ENCODE data around the gene CD300H. TPM values are rescaled to one million over a fixed set of nuclear protein-coding genes. Genes with fewer than 3 reads are reported as not detected.

The CD300H gene
- not detected for total RNA-seq

DNA sequence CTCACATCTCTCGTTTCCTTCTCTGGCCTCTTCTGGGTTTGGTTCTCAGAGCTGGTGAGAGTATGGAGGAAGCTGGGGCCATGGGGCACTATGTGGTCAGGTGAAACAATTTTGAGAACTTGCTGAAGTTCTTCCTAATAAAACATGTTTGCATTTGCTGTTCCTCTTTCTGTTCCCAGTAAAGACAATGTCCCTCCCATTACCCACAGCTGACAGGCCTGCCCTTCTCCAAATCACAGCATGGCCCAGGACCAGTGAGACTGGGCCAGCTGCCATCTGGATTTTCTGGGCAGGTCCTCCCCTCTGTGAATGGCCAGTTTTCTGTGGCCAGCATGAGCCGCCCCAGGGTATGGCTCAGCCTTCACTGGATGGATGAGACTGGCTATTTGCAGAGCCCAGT is at the start of gene CD300H:
TSS of gene CD300H (minus strand) at position 113 of the 400 bp plus-strand sequence.
- H3K27ac Mint-ChIP-seq: no peak within 1 kb of the TSS
- H3K27me3 Mint-ChIP-seq: peaks cover 29% of the 10 kb centered on the region
- H3K4me1 Mint-ChIP-seq: peaks cover 10% of the 10 kb centered on the region
- no peaks in the 10 kb centered on the region for H3K9me3 Mint-ChIP-seq
- ATAC-seq (replicated peaks): no peak
- no peak within 1 kb of the TSS for H3K4me3 Mint-ChIP-seq
- no peaks in the 10 kb centered on the region for H3K36me3 Mint-ChIP-seq (ENCODE audit: low read depth)

DNA sequence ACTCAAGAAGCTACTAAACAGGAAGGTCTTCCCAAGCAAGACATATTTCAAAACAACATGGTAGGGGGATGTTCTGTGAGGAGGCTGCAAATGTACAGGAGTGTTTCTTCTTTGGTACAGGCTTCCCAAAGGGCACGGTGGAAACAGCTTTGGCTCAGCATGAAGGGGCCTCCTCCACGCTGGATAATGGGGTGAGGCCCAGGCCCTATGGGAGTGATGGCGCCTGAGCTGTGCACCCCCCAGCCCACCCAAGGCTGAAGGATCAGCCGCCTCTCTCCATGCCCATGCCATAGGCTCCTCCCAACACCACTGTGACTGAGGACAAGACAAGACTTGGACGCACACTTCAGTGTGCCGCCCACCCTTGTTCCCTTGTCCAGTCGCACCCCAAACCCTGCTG is 49.4 kb upstream of the CD300H start:
- Mint-ChIP-seq H3K9me3 (no peaks in the 10 kb centered on the region), H3K27me3 (peaks cover 34% of the 10 kb centered on the region), H3K4me3 (no peak overlapping the region), H3K4me1 (no peaks in the 10 kb centered on the region), H3K27ac (no peak overlapping the region), H3K36me3 (ENCODE audit: low read depth) (no peaks in the 10 kb centered on the region)
- no peak for ATAC-seq (replicated peaks)

DNA sequence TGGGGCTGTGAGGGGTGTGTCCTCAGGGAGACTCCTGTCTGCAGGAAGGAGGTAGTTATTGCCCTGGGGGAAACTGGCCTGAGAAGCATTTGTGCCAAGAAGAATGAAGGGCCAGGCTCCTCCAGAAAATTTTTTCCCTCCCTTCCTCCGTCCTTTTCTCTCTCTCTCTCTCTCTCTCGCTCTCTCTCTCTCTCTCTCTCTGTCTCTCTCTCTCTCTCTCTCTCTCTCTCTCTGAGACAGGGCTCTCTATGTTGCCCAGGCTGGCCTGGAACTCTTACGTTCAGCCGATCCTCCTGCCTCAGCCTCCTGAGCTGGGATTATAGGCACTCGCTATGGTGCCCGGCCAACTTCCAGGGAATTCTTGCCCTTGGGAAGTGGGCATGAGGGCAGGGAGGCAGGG is 44.7 kb upstream of the CD300H start:
- peaks cover 30% of the 10 kb centered on the region for H3K27me3 Mint-ChIP-seq
- H3K27ac Mint-ChIP-seq: no peak overlapping the region
- ATAC-seq (replicated peaks): no peak
- no peak overlapping the region for H3K4me3 Mint-ChIP-seq
- no peaks in the 10 kb centered on the region for H3K4me1 Mint-ChIP-seq
- H3K36me3 Mint-ChIP-seq (ENCODE audit: low read depth): no peaks in the 10 kb centered on the region
- H3K9me3 Mint-ChIP-seq: no peaks in the 10 kb centered on the region

DNA sequence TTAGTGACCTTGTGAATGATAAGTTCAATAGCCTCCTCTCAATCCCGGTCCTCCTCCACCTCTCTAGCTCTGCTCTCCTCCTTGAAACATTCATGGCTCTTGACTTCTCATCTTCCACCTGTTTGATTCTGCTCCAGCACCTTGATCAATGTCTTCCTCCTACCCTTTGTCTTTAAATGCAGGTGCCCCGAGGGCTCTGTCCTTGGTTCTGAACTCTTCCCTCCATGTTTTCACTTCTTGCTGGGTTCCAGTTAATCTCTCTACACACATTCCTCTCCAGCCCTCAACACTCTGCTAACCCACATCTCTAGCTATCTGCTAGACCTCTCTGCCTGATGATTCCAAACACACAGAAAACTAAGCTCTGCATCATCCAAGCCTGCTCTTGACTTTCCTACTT is 42.8 kb upstream of the CD300H start:
- H3K36me3 Mint-ChIP-seq (ENCODE audit: low read depth): no peaks in the 10 kb centered on the region
- H3K27ac Mint-ChIP-seq: no peak overlapping the region
- H3K4me3 Mint-ChIP-seq: no peak overlapping the region
- H3K27me3 Mint-ChIP-seq: peaks cover 30% of the 10 kb centered on the region
- no peak for ATAC-seq (replicated peaks)
- no peaks in the 10 kb centered on the region for H3K4me1 Mint-ChIP-seq
- H3K9me3 Mint-ChIP-seq: no peaks in the 10 kb centered on the region

DNA sequence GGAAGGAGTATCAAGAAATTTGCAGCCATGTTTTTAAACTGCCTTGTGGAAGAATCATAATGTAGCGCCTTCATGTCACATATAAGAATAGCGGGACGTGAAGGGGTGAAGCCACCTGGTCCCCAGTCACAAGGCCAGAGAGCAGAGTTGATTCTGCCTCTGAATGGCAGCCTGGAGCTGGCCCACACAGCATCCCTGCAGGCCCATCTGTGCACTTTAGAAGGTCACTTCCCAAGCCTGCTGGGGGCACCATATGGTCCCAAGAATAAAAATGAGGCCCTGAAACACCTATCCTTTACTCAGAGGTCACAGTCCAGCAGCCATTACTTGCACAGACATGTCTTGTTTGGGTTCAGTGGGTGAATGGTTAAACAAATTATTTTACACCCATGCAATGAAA is 41.2 kb upstream of the CD300H start:
- Mint-ChIP-seq H3K9me3 (no peaks in the 10 kb centered on the region), H3K4me3 (no peak overlapping the region), H3K27ac (no peak overlapping the region), H3K4me1 (no peaks in the 10 kb centered on the region), H3K36me3 (ENCODE audit: low read depth) (no peaks in the 10 kb centered on the region), H3K27me3 (peaks cover 27% of the 10 kb centered on the region)
- ATAC-seq (replicated peaks): no peak

DNA sequence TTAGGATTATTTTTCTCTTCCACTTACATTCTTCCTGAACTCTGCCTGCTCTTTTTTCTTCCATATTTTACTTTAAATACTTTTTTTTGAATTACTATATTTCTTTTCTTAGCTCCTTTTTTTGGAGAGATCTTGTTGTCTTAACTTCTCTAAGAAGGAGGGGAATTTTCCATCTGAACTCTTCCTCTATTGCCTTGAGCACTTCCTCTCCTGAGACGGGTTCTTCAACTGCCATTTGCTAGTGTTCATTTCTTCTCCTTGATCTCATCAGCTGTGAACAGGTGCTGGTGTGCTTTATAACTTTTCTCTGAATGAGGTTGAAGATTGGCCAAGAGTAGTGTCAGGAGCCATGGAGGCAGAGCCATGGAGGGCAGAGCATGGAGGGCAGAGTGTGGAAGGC is 39.9 kb upstream of the CD300H start:
- peaks cover 34% of the 10 kb centered on the region for H3K27me3 Mint-ChIP-seq
- H3K27ac Mint-ChIP-seq: no peak overlapping the region
- H3K4me1 Mint-ChIP-seq: no peaks in the 10 kb centered on the region
- no peak for ATAC-seq (replicated peaks)
- no peaks in the 10 kb centered on the region for H3K36me3 Mint-ChIP-seq (ENCODE audit: low read depth)
- H3K9me3 Mint-ChIP-seq: no peaks in the 10 kb centered on the region
- H3K4me3 Mint-ChIP-seq: no peak overlapping the region

DNA sequence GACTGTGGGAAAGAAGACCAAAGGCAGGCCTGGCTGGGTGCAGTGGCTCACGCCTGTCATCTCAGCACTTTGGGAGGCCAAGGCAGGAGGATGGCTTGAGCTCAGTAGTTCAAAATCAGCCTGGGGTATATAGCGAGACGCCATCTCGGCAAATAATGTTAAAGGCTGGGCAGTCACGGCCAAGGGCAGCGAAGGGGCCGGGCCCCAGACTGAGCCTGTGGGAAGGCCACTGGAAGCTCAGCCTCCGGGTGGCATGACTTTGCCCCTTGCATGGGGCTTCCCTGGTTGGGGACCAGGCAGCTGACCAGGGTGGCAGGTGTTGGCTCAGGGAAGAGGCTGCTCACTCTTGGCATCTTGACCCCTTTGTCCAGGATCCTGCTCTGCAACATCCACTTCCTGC is 38.7 kb upstream of the CD300H start:
- H3K9me3 Mint-ChIP-seq: no peaks in the 10 kb centered on the region
- H3K4me3 Mint-ChIP-seq: no peak overlapping the region
- no peaks in the 10 kb centered on the region for H3K36me3 Mint-ChIP-seq (ENCODE audit: low read depth)
- no peaks in the 10 kb centered on the region for H3K4me1 Mint-ChIP-seq
- no peak for ATAC-seq (replicated peaks)
- no peak overlapping the region for H3K27ac Mint-ChIP-seq
- peaks cover 40% of the 10 kb centered on the region for H3K27me3 Mint-ChIP-seq

DNA sequence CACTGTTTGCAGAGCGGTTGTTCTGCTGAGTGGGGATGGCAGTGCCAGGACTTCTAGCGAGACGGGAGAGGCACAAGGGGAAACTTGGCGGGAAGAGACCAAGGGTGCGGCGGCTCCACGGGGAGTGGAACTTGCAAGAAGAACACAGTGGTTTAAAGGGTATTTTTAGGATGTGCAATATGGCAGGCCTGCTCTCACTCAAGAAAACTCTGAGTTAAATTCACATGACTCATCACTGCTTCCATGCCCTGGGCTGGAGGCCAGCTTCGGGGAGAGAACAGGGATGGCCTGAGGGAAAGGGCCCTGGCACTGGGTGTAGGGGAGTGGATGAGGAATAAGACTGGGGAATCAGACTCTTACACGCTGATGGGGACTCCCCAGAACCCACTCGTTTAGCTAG is 38.1 kb upstream of the CD300H start:
- H3K36me3 Mint-ChIP-seq (ENCODE audit: low read depth): no peaks in the 10 kb centered on the region
- H3K27me3 Mint-ChIP-seq: peaks cover 44% of the 10 kb centered on the region
- H3K27ac Mint-ChIP-seq: no peak overlapping the region
- no peaks in the 10 kb centered on the region for H3K4me1 Mint-ChIP-seq
- H3K4me3 Mint-ChIP-seq: no peak overlapping the region
- ATAC-seq (replicated peaks): no peak
- no peaks in the 10 kb centered on the region for H3K9me3 Mint-ChIP-seq

DNA sequence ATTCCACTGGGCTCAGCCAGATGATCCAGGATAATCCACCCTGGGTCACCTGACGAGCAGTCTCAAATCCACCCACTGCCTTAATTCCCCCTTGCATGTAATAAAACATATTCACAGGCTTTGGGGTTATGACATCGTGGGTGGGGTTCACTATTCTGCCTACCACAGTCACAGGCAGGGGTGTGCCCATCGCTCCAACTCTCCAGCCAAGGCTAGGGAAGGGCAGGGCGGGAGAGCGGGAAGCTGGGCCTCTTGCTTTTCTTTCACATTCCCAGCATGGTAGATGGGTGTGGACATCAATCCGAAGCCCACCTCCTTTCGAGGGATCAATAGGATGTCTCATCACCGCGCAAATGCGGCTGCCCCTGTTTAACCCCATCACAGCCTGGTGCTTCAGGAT is 37.5 kb upstream of the CD300H start:
- no peak overlapping the region for H3K4me3 Mint-ChIP-seq
- H3K4me1 Mint-ChIP-seq: no peaks in the 10 kb centered on the region
- H3K36me3 Mint-ChIP-seq (ENCODE audit: low read depth): no peaks in the 10 kb centered on the region
- H3K9me3 Mint-ChIP-seq: no peaks in the 10 kb centered on the region
- no peak for ATAC-seq (replicated peaks)
- no peak overlapping the region for H3K27ac Mint-ChIP-seq
- H3K27me3 Mint-ChIP-seq: peaks cover 50% of the 10 kb centered on the region

DNA sequence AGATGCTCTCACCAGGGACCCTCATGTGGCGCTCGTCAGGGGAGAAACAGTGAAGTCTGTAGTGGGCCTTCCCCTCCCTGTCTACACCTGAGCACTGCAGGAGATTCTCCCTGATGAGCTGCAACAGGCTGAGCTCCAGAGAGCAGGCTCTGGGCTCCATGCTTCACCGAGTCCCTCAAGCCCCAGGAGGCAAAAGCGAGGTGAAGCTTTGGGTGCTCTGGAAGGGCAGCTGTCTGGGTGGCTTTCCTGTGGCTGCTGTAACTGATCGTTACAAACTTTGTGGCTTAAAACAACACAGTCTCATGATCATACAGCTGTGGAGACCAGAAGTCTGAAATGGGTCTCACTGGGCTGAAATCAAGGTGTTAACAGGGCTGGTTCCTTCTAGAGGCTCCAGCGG is 36.9 kb upstream of the CD300H start:
- no peaks in the 10 kb centered on the region for H3K4me1 Mint-ChIP-seq

DNA sequence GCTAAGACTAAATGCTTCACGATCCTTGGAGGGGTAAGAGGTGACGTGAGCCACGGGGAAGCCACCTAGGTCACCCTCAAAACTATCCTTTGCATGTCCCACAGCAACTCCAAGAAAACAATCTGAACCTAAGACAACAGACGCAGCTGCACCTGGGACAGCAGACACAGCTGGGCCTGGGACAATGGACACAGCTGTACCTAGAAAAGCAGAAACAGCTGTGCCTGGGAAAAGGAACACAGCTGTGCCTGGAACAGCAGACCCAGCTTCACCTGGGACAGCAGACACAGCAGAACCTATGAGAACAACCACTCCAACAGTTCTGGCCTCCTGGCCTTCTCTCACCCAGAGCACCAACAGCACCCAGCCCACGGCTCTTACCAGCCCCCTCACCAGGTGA is 36.4 kb upstream of the CD300H start:
- no peaks in the 10 kb centered on the region for H3K9me3 Mint-ChIP-seq
- ATAC-seq (replicated peaks): no peak
- H3K4me3 Mint-ChIP-seq: no peak overlapping the region
- no peak overlapping the region for H3K27ac Mint-ChIP-seq
- H3K36me3 Mint-ChIP-seq (ENCODE audit: low read depth): no peaks in the 10 kb centered on the region
- no peaks in the 10 kb centered on the region for H3K4me1 Mint-ChIP-seq
- H3K27me3 Mint-ChIP-seq: peaks cover 55% of the 10 kb centered on the region

More for the DNA sequence above, 36.9 kb upstream of the CD300H start:
- Mint-ChIP-seq H3K27me3 (peaks cover 55% of the 10 kb centered on the region), H3K9me3 (no peaks in the 10 kb centered on the region), H3K27ac (no peak overlapping the region), H3K36me3 (ENCODE audit: low read depth) (no peaks in the 10 kb centered on the region), H3K4me3 (no peak overlapping the region)
- no peak for ATAC-seq (replicated peaks)

DNA sequence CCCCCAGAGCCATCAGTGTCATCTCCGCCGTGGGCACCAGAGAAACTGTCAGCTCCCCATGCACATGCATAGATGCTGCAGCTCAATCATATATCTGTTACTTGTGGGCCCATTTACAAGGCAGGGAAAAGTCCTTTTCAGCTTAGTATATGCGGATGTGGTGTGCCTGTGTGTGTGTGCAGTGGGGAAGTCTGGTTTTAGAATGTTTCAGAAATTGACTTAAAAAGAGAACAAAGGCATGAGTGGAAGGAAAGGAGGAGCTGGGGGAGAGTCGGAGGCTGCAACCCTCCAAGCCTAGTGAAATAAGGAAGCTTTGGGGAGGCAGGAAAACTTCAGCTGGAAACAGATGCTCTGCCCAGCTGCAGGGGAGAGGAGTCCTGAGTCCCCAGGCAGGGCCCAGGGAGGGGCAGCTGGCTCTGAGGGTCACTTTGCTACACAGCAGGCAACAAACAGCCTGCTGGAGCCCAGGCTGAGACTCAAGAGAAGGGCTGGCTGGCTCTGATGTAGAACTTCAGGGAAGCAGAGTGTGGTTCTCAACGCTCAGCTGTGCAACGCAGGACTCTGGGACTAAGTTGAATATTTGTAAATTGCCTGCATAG is 35.8 kb upstream of the CD300H start:
- Mint-ChIP-seq H3K27me3 (peaks cover 55% of the 10 kb centered on the region), H3K9me3 (no peaks in the 10 kb centered on the region)
- ATAC-seq (replicated peaks): no peak

DNA sequence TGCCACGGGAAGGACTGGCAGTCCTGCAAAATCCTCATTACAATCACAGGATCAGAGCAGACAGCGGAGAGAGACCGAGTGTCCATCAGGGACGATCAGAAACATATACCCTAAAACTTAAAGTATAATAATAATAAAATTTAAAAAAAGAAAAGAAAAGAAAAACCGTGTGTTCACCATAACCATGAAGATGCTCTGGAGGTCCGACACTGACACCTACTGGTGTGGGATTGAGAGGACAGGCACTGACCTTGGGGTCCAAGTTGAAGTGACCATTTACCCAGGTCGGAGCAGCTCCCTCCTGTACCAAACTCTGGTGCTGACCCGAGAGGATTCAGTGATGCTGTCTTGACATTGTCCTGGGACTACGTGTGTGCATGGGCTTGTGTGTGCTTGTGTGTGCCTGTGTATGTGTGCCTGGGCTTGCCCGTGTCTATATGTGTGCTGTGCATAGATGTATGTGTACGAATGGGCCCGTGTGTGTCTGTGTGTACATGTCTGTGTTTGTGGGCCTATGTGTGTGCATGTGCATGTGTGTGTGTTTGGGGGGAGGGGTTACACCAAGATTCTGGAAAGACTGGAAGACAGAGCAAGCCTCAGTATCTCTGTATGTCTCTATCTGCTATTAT is 34.7 kb upstream of the CD300H start:
- Mint-ChIP-seq H3K36me3 (ENCODE audit: low read depth) (no peaks in the 10 kb centered on the region), H3K27ac (no peak overlapping the region), H3K27me3 (peaks cover 51% of the 10 kb centered on the region), H3K9me3 (no peaks in the 10 kb centered on the region), H3K4me3 (no peak overlapping the region), H3K4me1 (no peaks in the 10 kb centered on the region)
- ATAC-seq (replicated peaks): no peak

More for the DNA sequence above, 35.8 kb upstream of the CD300H start:
- no peaks in the 10 kb centered on the region for H3K4me1 Mint-ChIP-seq
- no peaks in the 10 kb centered on the region for H3K36me3 Mint-ChIP-seq (ENCODE audit: low read depth)
- no peak overlapping the region for H3K27ac Mint-ChIP-seq
- no peak overlapping the region for H3K4me3 Mint-ChIP-seq

DNA sequence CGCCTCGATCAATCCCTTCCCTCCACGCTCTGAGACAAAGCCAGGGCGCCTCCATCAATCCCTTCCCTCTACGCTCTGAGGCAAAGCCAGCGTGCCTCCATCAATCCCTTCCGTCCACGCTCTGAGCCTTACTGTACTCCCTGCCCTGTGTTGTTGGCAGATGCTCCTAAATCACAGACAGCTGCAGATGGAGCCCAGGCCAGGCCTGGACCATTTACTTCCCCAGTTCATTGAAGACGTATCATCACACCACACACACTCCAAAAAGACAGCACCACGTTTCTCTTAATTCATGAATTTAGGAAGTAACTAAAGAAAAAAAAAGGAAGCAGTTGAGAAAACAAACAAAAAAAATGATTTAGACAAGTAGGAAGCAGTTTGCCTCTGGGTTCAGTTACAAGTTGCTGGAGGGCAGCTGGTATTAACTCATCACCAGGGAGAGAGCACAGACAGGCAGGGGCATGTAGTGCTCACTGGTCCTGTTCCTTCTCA is 32.2 kb upstream of the CD300H start:
- H3K27ac Mint-ChIP-seq: peak overlapping the region; percentile 9
- no peaks in the 10 kb centered on the region for H3K36me3 Mint-ChIP-seq (ENCODE audit: low read depth)
- H3K9me3 Mint-ChIP-seq: no peaks in the 10 kb centered on the region
- H3K4me1 Mint-ChIP-seq: no peaks in the 10 kb centered on the region
- H3K27me3 Mint-ChIP-seq: peaks cover 50% of the 10 kb centered on the region
- ATAC-seq (replicated peaks): no peak
- no peak overlapping the region for H3K4me3 Mint-ChIP-seq

DNA sequence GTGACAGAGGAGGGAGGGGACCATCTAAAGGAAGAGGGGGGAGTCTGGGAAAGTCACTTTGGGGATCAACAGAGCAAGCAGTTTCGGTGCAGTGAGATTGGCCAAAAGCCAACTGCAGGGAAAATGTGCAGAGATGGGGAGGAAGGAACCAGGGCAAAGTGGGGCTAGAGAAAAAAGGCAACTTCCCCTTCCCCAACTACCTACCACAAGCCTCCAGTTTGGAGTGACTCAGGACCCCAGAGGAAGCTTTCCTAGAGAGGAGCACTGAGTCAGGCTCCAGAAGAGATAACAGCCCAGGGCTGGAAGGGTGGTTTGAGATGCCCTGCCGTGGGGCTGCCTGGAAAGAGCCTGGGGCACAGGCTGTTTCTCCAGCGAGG is 31.7 kb upstream of the CD300H start:
- Mint-ChIP-seq H3K4me1 (no peaks in the 10 kb centered on the region), H3K36me3 (ENCODE audit: low read depth) (no peaks in the 10 kb centered on the region), H3K27ac (no peak overlapping the region), H3K9me3 (no peaks in the 10 kb centered on the region), H3K27me3 (peaks cover 50% of the 10 kb centered on the region), H3K4me3 (no peak overlapping the region)
- no peak for ATAC-seq (replicated peaks)
